Adrenal gland (tissue), 5 donors: ENCODE results near the gene RASSF4.

Experiments used
- CTCF ChIP-seq, 6 experiments: fragments of 450-650 bp in 4 of 6; fragments of 200-600 bp in 2 of 6; sonication (generic) in 1 of 6; IDR thresholded peaks; 1 replicate in 5 of 6; 2 replicates in 1 of 6; pipeline versions ENCODE4 v1.5.1 to v1.8.0; 2016 to 2021; ENCODE audit warnings: antibody characterized with exemption in 6 of 6, mild to moderate bottlenecking in 2 of 6, moderate library complexity in 1 of 6
- POLR2A ChIP-seq, 2 donors: fragments of 450-650 bp; IDR thresholded peaks; one replicate each; pipeline ENCODE4 v1.6.1; 2017; ENCODE audit warnings: antibody characterized with exemption in 2 of 2, mild to moderate bottlenecking in 2 of 2, moderate library complexity in 1 of 2
- donor health status: DM: no; HTN: no; CAD: no.

- TF ChIP-seq CTCF (IDR thresholded peaks at IDR 0.05), result peak in 1 of 6 experiments; percentile 15
- TF ChIP-seq POLR2A (IDR thresholded peaks at IDR 0.05), result peak; percentile 62 to 93
These were observed at the start of gene RASSF4 for GRCh38 chr10:44959247-44960087.
